NB4 (cell line): Measurements from ENCODE around the gene GAPDHS.

Source experiments
- DNase-seq: peaks from one replicate; pipeline ENCODE4 v3.0.0; 2010; ENCODE audit warnings: low read depth
- H3K4me3 ChIP-seq: one replicate; pipeline ENCODE4 v1.5.1; 2011; ENCODE audit warnings: mild to moderate bottlenecking, low read depth, low read length, moderate library complexity
- CTCF ChIP-seq: IDR thresholded peaks from one replicate; pipeline ENCODE4 v1.5.1; 2012; ENCODE audit warnings: low read depth, low read length
- MAX ChIP-seq: IDR thresholded peaks from 2 replicates; pipeline ENCODE4 v1.6.1; 2011; ENCODE audit warnings: low read depth, low read length
- MYC ChIP-seq: IDR thresholded peaks from 2 replicates; pipeline ENCODE4 v1.6.1; 2011; ENCODE audit warnings: low read depth, low read length
- POLR2A ChIP-seq: IDR thresholded peaks from 2 replicates; pipeline ENCODE4 v1.6.1; 2011; ENCODE audit warnings: mild to moderate bottlenecking; ENCODE audit not compliant: insufficient read length; ENCODE audit errors: extremely low read depth

GAPDHS gene

DNA sequence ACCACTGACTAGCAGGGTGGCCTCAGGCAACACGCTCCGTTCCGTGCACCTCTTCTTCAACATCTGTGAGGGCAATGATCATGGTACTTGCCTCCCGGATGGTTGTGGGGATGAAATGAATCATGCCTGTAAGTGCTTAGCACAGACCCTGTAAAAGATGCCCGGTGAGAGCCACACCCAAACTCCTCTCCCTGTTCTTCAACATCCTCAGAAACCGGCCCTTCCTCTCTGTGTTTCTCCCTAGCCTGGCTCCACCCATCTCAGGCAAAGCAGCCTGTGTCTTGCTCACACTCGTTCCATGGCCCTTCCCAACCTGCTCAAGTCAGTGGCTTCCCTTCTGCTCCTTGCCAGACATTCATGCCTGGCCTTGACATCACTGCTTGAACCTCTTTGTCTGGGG, 14.0 kb upstream of the GAPDHS start:
- DNase-seq = no peak
- no peak for TF ChIP-seq POLR2A

DNA sequence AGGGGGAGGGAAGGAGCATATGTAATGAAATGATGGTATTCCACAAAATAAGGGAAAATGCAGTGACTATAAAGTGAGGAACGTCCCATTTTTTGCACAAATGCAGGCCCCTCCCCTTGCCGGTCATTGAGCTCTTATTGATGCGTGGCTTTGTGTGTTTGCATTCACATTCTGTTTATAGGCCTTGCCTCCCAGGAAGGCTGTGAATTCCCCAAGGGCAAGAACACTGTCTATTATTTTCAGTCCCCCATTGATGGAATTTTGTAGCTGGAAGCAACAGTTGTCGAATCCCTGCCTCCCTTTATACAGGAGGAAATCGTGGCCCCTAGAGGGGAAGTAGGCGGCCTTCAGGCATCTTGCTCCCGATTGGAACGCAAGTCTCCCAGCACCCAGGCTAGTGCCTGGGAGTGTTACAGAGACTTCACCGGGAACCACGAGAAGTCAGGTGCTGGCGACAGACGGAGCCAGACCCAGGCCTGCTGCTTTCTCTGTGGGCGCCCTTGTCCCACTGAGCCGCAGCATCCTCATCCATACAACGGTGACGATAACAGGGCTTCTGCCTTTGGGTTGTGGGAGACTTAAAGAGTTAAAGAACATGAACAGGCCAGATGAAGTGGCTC, 12.0 kb upstream of the GAPDHS start:
- no peak for DNase-seq
- no peak overlapping the region for H3K4me3 ChIP-seq
- no peak for TF ChIP-seq CTCF
- TF ChIP-seq MAX = no peak
- no peak for TF ChIP-seq POLR2A
- no peak for TF ChIP-seq MYC

More for the DNA sequence above, 14.0 kb upstream of the GAPDHS start:
- no peak overlapping the region for H3K4me3 ChIP-seq

DNA sequence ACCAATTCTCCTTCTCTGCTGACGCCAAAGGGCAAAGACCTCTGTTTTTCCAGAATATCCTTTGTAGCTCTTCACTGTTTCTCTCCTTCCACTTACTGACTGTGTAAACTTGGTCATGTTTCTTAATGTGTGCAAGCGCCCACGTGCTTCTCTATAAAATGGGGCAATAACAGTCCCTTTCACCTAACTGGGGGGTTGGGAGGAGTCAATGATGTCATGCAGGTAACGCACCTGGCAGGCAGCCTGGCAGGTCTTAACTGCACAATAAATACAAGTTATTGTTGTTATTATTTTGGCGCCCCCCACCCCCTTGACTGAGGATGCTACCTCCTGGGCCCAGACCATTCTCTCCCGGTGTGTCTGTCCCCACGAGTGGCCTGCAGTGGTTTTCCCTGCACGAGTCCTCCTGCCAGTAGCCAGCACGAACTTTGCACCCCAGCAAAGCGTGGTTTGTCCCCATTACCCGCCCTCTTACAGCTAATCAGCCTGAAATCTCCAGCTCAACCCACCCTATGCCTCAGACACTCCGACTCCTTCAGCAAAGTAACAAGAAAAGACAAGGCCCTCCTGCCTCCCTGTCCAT, 10.4 kb upstream of the GAPDHS start:
- no peak for DNase-seq

DNA sequence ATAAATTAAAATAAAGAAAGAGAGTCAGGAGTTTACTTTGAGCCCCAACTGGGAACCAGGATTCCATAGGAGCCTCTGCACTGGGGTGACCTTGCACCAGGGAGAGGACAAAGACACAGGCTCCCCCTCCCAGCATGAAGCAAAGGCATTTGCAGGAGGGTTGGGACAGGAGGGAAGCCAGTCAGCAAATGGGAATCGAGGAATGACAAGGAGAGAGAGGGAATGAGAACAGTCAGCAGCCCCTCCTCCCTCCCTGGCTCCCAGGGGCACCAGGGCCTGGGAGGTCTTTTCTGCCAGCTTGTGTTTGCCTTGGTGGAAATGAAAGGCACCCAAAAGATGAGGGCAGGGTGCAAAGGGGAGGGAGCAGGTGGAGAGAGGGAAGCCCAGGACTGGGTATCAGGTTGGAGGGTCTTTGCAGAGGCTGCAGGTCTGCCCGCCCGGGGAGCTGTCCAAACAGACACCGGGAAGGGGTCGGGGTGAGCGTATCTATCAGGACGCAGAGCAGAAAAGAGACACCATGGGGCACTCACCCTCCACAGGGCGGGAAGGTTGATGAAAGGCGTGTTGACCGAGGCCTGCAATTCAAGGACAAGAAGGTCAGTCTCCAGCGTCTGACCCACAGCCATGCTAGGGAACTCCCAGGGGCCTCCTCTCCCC, 8.9 kb upstream of the GAPDHS start:
- TF ChIP-seq CTCF (no peak), MAX (no peak), MYC (no peak), POLR2A (no peak)
- no peak overlapping the region for H3K4me3 ChIP-seq
- no peak for DNase-seq

More for the DNA sequence above, 10.4 kb upstream of the GAPDHS start:
- no peak overlapping the region for H3K4me3 ChIP-seq
- TF ChIP-seq MYC = no peak

DNA sequence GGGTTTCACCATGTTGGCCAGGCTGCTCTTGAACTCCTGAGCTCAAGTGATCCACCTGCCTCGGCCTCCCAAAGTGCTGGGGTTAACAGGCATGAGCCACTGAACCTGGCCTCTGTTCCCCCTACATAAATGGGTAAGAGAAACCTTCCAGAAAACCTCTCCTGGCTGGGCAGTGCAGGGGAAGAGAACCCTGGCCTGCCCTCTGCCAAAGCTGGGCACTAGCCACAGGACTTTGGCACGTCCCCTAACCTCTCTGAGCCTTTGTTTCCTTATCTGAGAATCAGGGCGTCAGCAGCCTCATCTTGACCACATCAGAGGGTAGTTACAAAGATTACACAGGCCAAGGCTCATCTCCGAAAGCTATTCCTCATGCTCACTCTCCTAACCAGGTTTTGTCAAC, 7.4 kb upstream of the GAPDHS start:
- no peak overlapping the region for H3K4me3 ChIP-seq
- DNase-seq = no peak
- no peak for TF ChIP-seq MYC

- H3K4me3 ChIP-seq = no peak within 1 kb of the TSS
- TF ChIP-seq CTCF = no peak
- TF ChIP-seq POLR2A = no peak
- TF ChIP-seq MAX = no peak
- no peak for TF ChIP-seq MYC
- no peak for DNase-seq
Observed at GRCh38 chr19:35528218-35529038, 4.8 kb upstream of the GAPDHS start, which contains the start of gene SBSN. Gene SBSN, minus strand, starts transcription at chr19:35528311. Its CDS starts 30 bp downstream, at chr19:35528281.
